Lung (tissue), 12 donors: ENCODE results near the gene SRPX. TPM values are rescaled to one million over a fixed set of nuclear protein-coding genes. Genes with fewer than 3 reads are reported as not detected.

Experiments used
- ATAC-seq: fragments of 200-7000 bp; cut with Tn5 transposase; one replicate; pipeline ENCODE4 v1.9.1; 2020; ENCODE audit warnings: moderate number of reproducible peaks; ENCODE audit not compliant: insufficient read depth, low FRiP score
- DNase-seq, 3 donors: peaks; one replicate each; pipeline ENCODE4 v3.0.0-alpha.2; 2013 to 2017
- H3K27ac ChIP-seq, 2 donors: one replicate each; pipeline ENCODE4 v1.5.1; 2013; ENCODE audit warnings: mild to moderate bottlenecking in 2 of 2, moderate library complexity in 2 of 2, control low read depth in 1 of 2, inconsistent platforms in 1 of 2, low read depth in 1 of 2, low read length in 1 of 2
- H3K27me3 ChIP-seq, 3 donors: one replicate each; pipeline ENCODE4 v1.5.1; 2013; ENCODE audit warnings: low read length in 2 of 3; ENCODE audit not compliant: control insufficient read depth in 3 of 3, insufficient read depth in 3 of 3
- H3K36me3 ChIP-seq, 4 donors: one replicate each; pipeline ENCODE4 v1.5.1; 2013; ENCODE audit warnings: low read length in 4 of 4, mild to moderate bottlenecking in 1 of 4, moderate library complexity in 1 of 4; ENCODE audit not compliant: control insufficient read depth in 4 of 4, insufficient read depth in 4 of 4
- H3K4me1 ChIP-seq, 5 donors: one replicate each; pipeline ENCODE4 v1.5.1; 2013; ENCODE audit warnings: low read length in 5 of 5, mild to moderate bottlenecking in 2 of 5, moderate library complexity in 1 of 5; ENCODE audit not compliant: control insufficient read depth in 5 of 5, insufficient read depth in 5 of 5
- H3K4me3 ChIP-seq: one replicate; pipeline ENCODE4 v1.5.1; 2013; ENCODE audit warnings: mild to moderate bottlenecking, control low read depth, moderate library complexity
- H3K9ac ChIP-seq, 2 donors: one replicate each; pipeline ENCODE4 v1.5.1; 2013; ENCODE audit warnings: low read length in 2 of 2, control low read depth in 1 of 2; ENCODE audit not compliant: insufficient read depth in 1 of 2
- H3K9me3 ChIP-seq, 4 donors: one replicate each; pipeline ENCODE4 v1.5.1; 2013; ENCODE audit warnings: low read length in 3 of 4, mild to moderate bottlenecking in 1 of 4, moderate library complexity in 1 of 4; ENCODE audit not compliant: control insufficient read depth in 4 of 4, insufficient read depth in 3 of 4
- CTCF ChIP-seq: IDR thresholded peaks from 2 replicates; pipeline ENCODE4 v1.5.1; 2012; ENCODE audit warnings: mild to moderate bottlenecking; ENCODE audit errors: control extremely low read depth, extremely low read depth
- WGBS, 2 donors: extraction: QIAGEN DNeasy Blood & Tissue Kit; methylation state at CpG; one replicate each; pipeline ENCODE4 v1.1.7; 2013; 5-methylcytosine and 5-hydroxymethylcytosine counted together
- polyA plus RNA-seq, 2 donors: library from polyadenylated mRNA; stranded (reverse); fragments of 200-250 nt; gene quantifications; one replicate each; pipeline ENCODE4 v1.2.1, GENCODE V29; 2013
- total RNA-seq, 2 donors: library from RNA; depleted of rRNA in 1 of 2; stranded (reverse); fragments of >200 nt in 1 of 2; gene quantifications; one replicate each; pipeline ENCODE4 v1.2.1, GENCODE V29; 2014 to 2021
- donor health status: control.
- donor health status: control.
- donor health status: Bipolar disorder and iron deficiency.
- donor health status: healthy.
- donor health status: DM: yes; HTN: yes; CAD: no.

The SRPX gene
- total and polyA plus RNA-seq, 4 donors = 43.4 to 71.0 (median 46.3) TPM

DNA sequence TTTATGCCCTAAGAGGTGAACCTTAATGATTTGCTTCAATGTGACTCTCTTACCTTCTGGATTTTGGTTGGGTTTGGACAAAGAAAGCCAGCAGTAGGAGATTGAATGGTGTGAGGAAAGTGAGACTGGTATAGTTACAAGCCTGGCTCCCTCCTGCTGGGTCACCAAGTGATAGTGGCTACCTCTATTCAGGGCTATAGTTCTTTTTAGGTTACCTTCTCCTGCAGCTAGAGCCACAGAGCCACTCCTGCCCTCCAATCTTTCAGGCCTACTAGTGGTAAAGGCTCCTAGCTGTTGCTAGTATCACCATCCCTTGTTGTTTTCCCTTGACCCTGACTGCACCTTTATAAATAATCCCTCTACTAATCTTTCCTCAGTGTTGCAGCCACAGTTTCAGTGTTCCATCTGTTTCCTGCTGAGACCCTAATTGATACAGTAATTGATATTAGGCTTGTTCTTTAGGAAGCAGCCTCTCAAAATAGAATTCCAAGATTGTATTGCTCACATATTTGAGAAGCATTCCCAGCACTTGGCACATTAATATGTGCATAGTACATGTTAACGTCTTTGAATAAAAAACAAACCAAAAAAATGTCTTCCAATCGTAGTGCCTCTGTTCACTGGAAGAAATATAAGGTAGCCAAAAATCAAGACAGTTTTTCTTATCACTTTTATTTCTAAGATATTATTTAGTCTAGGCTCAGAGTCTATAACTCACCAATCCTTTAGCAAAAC is 82.3 kb downstream of the SRPX start:
- no peak overlapping the region for H3K4me3 ChIP-seq
- 72 to 74% methylated on average over 2 of the region's 2 CpGs for WGBS, 2 donors

DNA sequence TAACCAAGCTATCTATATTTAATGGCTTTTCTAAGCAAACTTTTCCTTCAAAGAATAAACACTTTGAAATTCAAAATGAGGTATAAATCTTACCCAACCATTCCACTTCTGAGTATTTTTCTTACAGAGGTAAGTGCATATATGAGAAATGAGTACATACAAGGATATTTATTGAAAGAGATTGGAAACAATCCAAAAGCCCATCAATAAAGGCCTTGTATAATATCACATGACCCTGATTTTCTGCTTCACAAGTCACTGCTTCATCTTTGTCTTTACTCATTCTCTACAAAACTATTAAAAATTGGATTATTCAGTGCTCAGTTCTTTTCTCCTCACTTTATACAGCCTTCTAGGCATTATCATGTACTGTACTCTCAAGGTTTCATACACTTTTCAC is 91.3 kb downstream of the SRPX start:
- Histone ChIP-seq H3K4me1 (no peaks in the 10 kb centered on the region), H3K36me3 (no peaks in the 10 kb centered on the region), H3K9ac (no peak overlapping the region), H3K27me3 (peaks cover 0 to 33% (median 3%) of the 10 kb centered on the region in 3 donors), H3K4me3 (no peak overlapping the region), H3K9me3 (no peaks in the 10 kb centered on the region), H3K27ac (no peak overlapping the region)
- ATAC-seq (no peak), DNase-seq (no peak)
- no peak for TF ChIP-seq CTCF

More for the DNA sequence above, 82.3 kb downstream of the SRPX start:
- peaks cover 0 to 6% (median 0%) of the 10 kb centered on the region in 5 donors for H3K4me1 ChIP-seq
- no peak overlapping the region for H3K9ac ChIP-seq
- DNase-seq = no peak
- H3K9me3 ChIP-seq = no peaks in the 10 kb centered on the region
- ATAC-seq = no peak
- no peak overlapping the region for H3K27ac ChIP-seq
- no peak for TF ChIP-seq CTCF
- H3K36me3 ChIP-seq = no peaks in the 10 kb centered on the region
- H3K27me3 ChIP-seq = peaks cover 0 to 42% (median 16%) of the 10 kb centered on the region in 3 donors

DNA sequence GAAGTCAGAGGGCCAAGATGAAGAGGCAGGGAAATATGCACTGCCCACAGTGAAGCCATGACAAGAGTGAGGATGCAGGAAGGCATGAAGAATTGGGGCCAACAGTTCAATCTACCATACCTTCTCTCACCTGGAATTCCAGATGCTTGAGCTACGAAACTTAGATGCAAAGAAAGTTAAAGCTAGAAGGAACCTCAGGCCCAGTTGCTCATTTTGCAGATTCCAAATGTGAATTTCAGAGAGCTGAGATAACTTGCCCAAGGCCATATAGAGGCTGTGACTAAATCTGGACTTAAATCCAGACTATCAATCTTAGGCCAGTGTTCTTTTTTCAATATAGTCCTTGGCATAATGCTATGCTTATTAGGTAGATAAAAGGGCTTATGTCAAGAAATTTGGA is 92.7 kb downstream of the SRPX start:
- WGBS, 2 donors = 81 to 85% methylated on average over 1 of the region's 1 CpG
- H3K27me3 ChIP-seq = peaks cover 0 to 27% (median 0%) of the 10 kb centered on the region in 3 donors
- DNase-seq (no peak), ATAC-seq (no peak)
- H3K4me1 ChIP-seq = no peaks in the 10 kb centered on the region
- no peak overlapping the region for H3K9ac ChIP-seq
- no peak for TF ChIP-seq CTCF
- no peak overlapping the region for H3K4me3 ChIP-seq
- no peak overlapping the region for H3K27ac ChIP-seq
- H3K36me3 ChIP-seq = no peaks in the 10 kb centered on the region
- H3K9me3 ChIP-seq = no peaks in the 10 kb centered on the region

DNA sequence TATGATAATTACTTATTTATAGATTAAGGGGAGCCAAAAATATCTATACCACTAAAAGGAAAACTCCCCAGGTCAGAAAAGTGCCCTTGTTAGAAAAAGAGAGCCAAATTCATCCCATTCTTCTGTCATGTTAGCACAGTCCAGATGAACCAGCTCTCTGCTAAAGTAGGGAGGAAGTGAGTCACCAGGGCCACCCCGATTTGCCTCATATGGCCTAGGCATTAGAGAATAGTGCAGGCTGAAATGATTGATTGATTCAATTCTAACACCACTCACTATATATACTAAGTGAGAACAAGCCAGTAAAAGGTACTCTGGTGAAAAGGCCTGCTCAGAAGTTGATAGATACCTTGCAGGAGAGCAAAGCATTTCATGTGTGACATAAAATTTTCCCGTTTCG is 94.5 kb downstream of the SRPX start:
- no peaks in the 10 kb centered on the region for H3K9me3 ChIP-seq
- DNase-seq = no peak

More for the DNA sequence above, 94.5 kb downstream of the SRPX start:
- no peak overlapping the region for H3K27ac ChIP-seq
- no peak for TF ChIP-seq CTCF
- no peak for ATAC-seq
- H3K36me3 ChIP-seq = no peaks in the 10 kb centered on the region
- no peaks in the 10 kb centered on the region for H3K4me1 ChIP-seq
- no peak overlapping the region for H3K9ac ChIP-seq
- H3K27me3 ChIP-seq = peaks cover 0 to 21% (median 0%) of the 10 kb centered on the region in 3 donors
- WGBS, 2 donors = 69 to 88% methylated on average over 3 of the region's 3 CpGs
- H3K4me3 ChIP-seq = no peak overlapping the region
